H1 (cell line): ENCODE results near the gene DTNB. TPM values are rescaled to one million over a fixed set of nuclear protein-coding genes. Genes with fewer than 3 reads are reported as not detected.

Source experiments
- EP300 ChIP-seq, 2 experiments: IDR thresholded peaks; 1 replicate in 1 of 2; 2 replicates in 1 of 2; pipeline ENCODE4 v1.6.1; 2011 to 2012; ENCODE audit warnings: low read depth in 2 of 2, low read length in 2 of 2, mild to moderate bottlenecking in 2 of 2, borderline replicate concordance in 1 of 2, inconsistent platforms in 1 of 2, moderate library complexity in 1 of 2
- POU5F1 ChIP-seq: IDR thresholded peaks from 2 replicates; pipeline ENCODE4 v1.6.1; 2011; ENCODE audit warnings: low read depth, mild to moderate bottlenecking, low read length, moderate library complexity
- polyA plus RNA-seq, 7 experiments: library from polyadenylated mRNA; depleted of rRNA in 3 of 7; stranded (reverse) in 5 of 7; unstranded in 2 of 7; fragments of >200 nt in 5 of 7; fragments of 200-250 nt in 2 of 7; gene quantifications; 1 replicate in 5 of 7; 2 replicates in 1 of 7; 4 replicates in 1 of 7; pipeline versions ENCODE4 v1.2.1 to v1.2.3, GENCODE V29; 2011 to 2013; ENCODE audit warnings: missing spikeins in 2 of 7, mixed read lengths in 2 of 7
- total RNA-seq: library from RNA; stranded (reverse); fragmentation: NEBNext Ultra II Directional; extraction: Animal tissue kit (Norgen Biotek cat#: 25700); gene quantifications from 2 replicates; pipeline ENCODE4 v1.2.1, GENCODE V29; 2021
- TF ChIP-seq, protein P1 (sequence below): fragments of 300-600 bp; sonication (generic); IDR thresholded peaks from 2 replicates; pipeline ENCODE4 v1.7.1; 2012; ENCODE audit warnings: low read length, moderate library complexity, mild to moderate bottlenecking, inconsistent platforms; ENCODE audit not compliant: insufficient replicate concordance
- TF ChIP-seq, protein P2 (sequence below): IDR thresholded peaks from 2 replicates; pipeline ENCODE4 v1.6.1; 2012; ENCODE audit warnings: inconsistent platforms

Gene DTNB
- total and polyA plus RNA-seq, 2 of the 8 experiments (the other 6 are each of a cell fraction or from before 2014, with no cell fraction given): 39.6 to 49.5 TPM

DNA sequence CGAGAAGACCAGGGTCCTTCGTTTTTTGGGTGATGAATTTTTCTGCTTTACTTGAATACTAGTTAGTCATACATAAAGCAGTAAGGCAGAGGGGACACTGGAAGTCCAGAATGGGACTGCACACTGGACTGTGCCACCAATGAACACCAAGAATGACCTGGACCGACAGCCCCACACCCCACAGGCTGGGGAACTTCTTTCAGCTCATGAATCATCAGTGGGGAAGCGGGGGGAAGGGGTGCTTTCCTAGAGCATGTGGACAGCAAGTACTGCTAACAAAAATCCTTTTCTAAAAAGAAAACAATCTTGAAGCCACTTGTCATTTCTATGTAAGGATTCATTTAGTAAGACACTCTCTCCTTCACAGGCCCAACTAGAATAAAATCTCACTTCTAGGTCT is 86.0 kb downstream of the DTNB start (continued):
- TF ChIP-seq, protein P1, sequence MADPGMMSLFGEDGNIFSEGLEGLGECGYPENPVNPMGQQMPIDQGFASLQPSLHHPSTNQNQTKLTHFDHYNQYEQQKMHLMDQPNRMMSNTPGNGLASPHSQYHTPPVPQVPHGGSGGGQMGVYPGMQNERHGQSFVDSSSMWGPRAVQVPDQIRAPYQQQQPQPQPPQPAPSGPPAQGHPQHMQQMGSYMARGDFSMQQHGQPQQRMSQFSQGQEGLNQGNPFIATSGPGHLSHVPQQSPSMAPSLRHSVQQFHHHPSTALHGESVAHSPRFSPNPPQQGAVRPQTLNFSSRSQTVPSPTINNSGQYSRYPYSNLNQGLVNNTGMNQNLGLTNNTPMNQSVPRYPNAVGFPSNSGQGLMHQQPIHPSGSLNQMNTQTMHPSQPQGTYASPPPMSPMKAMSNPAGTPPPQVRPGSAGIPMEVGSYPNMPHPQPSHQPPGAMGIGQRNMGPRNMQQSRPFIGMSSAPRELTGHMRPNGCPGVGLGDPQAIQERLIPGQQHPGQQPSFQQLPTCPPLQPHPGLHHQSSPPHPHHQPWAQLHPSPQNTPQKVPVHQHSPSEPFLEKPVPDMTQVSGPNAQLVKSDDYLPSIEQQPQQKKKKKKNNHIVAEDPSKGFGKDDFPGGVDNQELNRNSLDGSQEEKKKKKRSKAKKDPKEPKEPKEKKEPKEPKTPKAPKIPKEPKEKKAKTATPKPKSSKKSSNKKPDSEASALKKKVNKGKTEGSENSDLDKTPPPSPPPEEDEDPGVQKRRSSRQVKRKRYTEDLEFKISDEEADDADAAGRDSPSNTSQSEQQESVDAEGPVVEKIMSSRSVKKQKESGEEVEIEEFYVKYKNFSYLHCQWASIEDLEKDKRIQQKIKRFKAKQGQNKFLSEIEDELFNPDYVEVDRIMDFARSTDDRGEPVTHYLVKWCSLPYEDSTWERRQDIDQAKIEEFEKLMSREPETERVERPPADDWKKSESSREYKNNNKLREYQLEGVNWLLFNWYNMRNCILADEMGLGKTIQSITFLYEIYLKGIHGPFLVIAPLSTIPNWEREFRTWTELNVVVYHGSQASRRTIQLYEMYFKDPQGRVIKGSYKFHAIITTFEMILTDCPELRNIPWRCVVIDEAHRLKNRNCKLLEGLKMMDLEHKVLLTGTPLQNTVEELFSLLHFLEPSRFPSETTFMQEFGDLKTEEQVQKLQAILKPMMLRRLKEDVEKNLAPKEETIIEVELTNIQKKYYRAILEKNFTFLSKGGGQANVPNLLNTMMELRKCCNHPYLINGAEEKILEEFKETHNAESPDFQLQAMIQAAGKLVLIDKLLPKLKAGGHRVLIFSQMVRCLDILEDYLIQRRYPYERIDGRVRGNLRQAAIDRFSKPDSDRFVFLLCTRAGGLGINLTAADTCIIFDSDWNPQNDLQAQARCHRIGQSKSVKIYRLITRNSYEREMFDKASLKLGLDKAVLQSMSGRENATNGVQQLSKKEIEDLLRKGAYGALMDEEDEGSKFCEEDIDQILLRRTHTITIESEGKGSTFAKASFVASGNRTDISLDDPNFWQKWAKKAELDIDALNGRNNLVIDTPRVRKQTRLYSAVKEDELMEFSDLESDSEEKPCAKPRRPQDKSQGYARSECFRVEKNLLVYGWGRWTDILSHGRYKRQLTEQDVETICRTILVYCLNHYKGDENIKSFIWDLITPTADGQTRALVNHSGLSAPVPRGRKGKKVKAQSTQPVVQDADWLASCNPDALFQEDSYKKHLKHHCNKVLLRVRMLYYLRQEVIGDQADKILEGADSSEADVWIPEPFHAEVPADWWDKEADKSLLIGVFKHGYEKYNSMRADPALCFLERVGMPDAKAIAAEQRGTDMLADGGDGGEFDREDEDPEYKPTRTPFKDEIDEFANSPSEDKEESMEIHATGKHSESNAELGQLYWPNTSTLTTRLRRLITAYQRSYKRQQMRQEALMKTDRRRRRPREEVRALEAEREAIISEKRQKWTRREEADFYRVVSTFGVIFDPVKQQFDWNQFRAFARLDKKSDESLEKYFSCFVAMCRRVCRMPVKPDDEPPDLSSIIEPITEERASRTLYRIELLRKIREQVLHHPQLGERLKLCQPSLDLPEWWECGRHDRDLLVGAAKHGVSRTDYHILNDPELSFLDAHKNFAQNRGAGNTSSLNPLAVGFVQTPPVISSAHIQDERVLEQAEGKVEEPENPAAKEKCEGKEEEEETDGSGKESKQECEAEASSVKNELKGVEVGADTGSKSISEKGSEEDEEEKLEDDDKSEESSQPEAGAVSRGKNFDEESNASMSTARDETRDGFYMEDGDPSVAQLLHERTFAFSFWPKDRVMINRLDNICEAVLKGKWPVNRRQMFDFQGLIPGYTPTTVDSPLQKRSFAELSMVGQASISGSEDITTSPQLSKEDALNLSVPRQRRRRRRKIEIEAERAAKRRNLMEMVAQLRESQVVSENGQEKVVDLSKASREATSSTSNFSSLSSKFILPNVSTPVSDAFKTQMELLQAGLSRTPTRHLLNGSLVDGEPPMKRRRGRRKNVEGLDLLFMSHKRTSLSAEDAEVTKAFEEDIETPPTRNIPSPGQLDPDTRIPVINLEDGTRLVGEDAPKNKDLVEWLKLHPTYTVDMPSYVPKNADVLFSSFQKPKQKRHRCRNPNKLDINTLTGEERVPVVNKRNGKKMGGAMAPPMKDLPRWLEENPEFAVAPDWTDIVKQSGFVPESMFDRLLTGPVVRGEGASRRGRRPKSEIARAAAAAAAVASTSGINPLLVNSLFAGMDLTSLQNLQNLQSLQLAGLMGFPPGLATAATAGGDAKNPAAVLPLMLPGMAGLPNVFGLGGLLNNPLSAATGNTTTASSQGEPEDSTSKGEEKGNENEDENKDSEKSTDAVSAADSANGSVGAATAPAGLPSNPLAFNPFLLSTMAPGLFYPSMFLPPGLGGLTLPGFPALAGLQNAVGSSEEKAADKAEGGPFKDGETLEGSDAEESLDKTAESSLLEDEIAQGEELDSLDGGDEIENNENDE: no peak
- TF ChIP-seq POU5F1 (no peak), EP300 (IDR thresholded peaks at IDR 0.05; ENCODE audit: borderline replicate concordance in 1 of 2, low read depth in 2 of 2, low read length in 2 of 2) (no peak)
- TF ChIP-seq, protein P2, sequence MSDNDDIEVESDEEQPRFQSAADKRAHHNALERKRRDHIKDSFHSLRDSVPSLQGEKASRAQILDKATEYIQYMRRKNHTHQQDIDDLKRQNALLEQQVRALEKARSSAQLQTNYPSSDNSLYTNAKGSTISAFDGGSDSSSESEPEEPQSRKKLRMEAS: no peak
